Subcutaneous adipose tissue (tissue), 4 donors: ENCODE measurements around the gene CDK3. TPM values are rescaled to one million over a fixed set of nuclear protein-coding genes. Genes with fewer than 3 reads are reported as not detected.

Source experiments
- total RNA-seq, 4 donors: library from RNA; depleted of rRNA; stranded (reverse); fragments of >200 nt; gene quantifications; one replicate each; pipeline ENCODE4 v1.1.0, GENCODE V29; 2016
- TF ChIP-seq, protein P1 (sequence below): fragments of 450-650 bp; IDR thresholded peaks from one replicate; pipeline ENCODE4 v1.5.1; 2016; ENCODE audit warnings: low read depth, mild to moderate bottlenecking, control low read depth, antibody characterized with exemption, moderate library complexity

The CDK3 gene
- total RNA-seq, 4 donors from 2014 or later, result 4.9 to 10.2 (median 5.7) TPM

DNA sequence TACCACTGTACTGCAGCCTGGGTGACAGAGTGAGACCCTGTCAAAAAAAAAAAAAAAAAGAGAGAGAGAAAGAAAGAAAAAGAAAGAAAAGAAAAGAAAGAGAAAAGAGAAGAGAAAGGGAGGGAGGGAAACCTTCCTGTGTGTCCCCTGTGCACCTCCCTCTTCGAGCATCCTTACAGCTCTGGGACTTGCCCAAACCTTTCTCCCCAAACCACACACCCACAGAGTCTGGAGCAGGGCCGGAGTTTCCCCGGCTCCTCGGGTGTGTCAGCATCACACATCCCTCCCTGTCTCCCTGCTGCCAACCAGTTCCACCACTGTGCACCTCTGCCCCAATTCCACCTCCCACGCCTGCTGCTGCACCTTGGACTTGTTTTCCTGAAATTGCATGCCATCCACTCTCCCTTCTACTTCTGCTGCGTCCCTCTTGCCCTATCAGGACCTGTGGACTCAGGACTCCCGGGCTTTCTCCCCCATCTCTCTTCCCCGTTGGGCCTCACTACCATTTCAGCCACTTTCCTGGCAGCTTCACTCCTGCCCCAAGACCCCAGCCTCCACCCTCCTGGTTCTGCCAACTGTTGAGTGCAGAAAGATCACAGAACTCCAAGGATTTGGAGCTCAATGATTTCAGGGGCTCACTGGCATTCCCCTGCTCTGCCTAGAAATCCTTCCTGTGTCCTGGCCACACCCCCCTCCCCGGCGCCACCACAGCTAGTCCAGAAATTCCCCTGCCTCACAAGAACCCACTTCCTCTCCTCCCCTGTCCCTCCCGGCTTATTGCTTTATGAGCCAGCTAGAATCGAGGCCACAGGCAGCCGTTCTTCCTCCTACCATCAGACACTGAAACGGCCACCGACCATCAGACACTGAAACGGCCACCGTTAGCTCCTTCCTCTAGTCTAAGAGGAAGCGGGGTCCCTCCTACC is 3.7 kb upstream of the CDK3 start:
- TF ChIP-seq, protein P1, sequence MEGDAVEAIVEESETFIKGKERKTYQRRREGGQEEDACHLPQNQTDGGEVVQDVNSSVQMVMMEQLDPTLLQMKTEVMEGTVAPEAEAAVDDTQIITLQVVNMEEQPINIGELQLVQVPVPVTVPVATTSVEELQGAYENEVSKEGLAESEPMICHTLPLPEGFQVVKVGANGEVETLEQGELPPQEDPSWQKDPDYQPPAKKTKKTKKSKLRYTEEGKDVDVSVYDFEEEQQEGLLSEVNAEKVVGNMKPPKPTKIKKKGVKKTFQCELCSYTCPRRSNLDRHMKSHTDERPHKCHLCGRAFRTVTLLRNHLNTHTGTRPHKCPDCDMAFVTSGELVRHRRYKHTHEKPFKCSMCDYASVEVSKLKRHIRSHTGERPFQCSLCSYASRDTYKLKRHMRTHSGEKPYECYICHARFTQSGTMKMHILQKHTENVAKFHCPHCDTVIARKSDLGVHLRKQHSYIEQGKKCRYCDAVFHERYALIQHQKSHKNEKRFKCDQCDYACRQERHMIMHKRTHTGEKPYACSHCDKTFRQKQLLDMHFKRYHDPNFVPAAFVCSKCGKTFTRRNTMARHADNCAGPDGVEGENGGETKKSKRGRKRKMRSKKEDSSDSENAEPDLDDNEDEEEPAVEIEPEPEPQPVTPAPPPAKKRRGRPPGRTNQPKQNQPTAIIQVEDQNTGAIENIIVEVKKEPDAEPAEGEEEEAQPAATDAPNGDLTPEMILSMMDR, result no peak

GRCh38 chr17:75998327-75998795 is 2.3 kb upstream of the CDK3 start:
- TF ChIP-seq, protein P1, result no peak

- TF ChIP-seq, protein P1, result no peak
Observed at GRCh38 chr17:76000016-76000754, 470 bp upstream of the CDK3 start.

DNA sequence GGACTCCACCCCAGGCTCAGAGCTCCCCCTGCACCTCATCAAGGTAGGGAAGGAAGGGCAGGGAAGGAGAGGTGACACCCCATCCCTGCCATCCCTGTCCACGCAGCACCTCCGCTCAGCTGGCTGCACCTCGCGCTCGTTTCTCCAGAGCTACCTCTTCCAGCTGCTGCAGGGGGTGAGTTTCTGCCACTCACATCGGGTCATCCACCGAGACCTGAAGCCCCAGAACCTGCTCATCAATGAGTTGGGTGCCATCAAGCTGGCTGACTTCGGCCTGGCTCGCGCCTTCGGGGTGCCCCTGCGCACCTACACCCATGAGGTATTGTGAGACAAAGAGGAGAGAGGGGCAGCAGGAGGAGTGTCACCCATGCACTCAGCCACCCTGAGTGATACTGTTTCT is 1.4 kb downstream of the CDK3 start:
- TF ChIP-seq, protein P1, result no peak

GRCh38 chr17:76003915-76004314 is 3.3 kb downstream of the CDK3 start:
- TF ChIP-seq, protein P1, result no peak

DNA sequence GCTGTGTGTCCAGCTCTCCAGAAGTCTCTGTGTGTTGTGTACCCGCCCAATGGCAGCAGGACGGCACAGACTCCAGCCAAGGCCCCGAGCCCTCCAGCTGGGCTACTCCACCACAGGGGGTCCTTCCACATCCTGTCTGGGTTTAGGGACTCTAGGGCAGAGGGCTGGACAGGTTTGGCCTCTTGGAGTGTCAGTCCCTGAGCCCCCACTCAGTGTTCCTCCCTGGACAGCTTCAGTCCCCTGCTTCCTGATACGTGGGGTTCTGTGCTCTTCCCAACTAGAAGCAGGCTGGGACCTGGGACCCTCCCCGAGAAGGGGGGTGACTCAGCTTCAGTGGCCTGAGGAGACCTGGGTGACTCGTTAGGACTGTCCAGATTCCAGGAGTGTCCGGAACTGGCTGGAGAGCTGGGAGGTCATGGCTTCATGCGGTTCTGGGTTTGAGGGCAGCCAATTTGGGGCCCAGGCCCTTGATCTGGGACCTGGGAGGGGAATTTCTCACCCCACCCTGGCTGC is 4.2 kb downstream of the CDK3 start:
- TF ChIP-seq, protein P1, result no peak
